ENCODE results near the gene ETS2. TPM values are rescaled to one million over a fixed set of nuclear protein-coding genes. Genes with fewer than 3 reads are reported as not detected.

Gene ETS2
- total RNA-seq, 2 donors from 2014 or later = 98.4 to 102 TPM

- no peak overlapping the region for H3K4me3 ChIP-seq (ENCODE audit: low read length)
- peaks cover 95% of the 10 kb centered on the region for H3K36me3 ChIP-seq (ENCODE audit: control insufficient read depth, insufficient read depth, low read length)
- H3K4me1 ChIP-seq (ENCODE audit: control insufficient read depth, insufficient read depth, low read length) = peaks cover 7% of the 10 kb centered on the region
- peaks cover 96% of the 10 kb centered on the region for H3K36me3 Mint-ChIP-seq (ENCODE audit: low read depth)
- H3K9ac ChIP-seq (ENCODE audit: extremely low read depth, low read length, poor library complexity, severe bottlenecking) = no peak overlapping the region
- no peak overlapping the region for H3K27ac Mint-ChIP-seq
- no peak overlapping the region for H3K4me3 Mint-ChIP-seq
- peaks cover 8% of the 10 kb centered on the region for H3K9me3 ChIP-seq (ENCODE audit: control insufficient read depth, low read length)
- H3K27ac ChIP-seq (ENCODE audit: low read depth, low read length) = no peak overlapping the region
- H3K9me3 Mint-ChIP-seq = no peaks in the 10 kb centered on the region
- H3K4me1 Mint-ChIP-seq = peaks cover 17% of the 10 kb centered on the region
- DNase-seq = no peak
- no peak for TF ChIP-seq CTCF (conservative IDR thresholded peaks at IDR 0.05)
- H3K27me3 Mint-ChIP-seq (ENCODE audit: insufficient read depth) = no peaks in the 10 kb centered on the region
- 93 to 98% methylated on average over 9 to 11 of the region's 11 CpGs for WGBS, 2 experiments (ENCODE audit: insufficient coverage in 1 of 2, insufficient read length in 1 of 2)
- H3K27me3 ChIP-seq (ENCODE audit: control insufficient read depth, insufficient read depth, low read length, poor library complexity, severe bottlenecking) = no peaks in the 10 kb centered on the region
Measured at GRCh38 chr21:38818325-38818723, 12.6 kb downstream of the ETS2 start.

- H3K4me1 ChIP-seq (ENCODE audit: control insufficient read depth, insufficient read depth, low read length) = peaks cover 7% of the 10 kb centered on the region
- H3K27ac ChIP-seq (ENCODE audit: low read depth, low read length) = no peak overlapping the region
- H3K27me3 ChIP-seq (ENCODE audit: control insufficient read depth, insufficient read depth, low read length, poor library complexity, severe bottlenecking) = no peaks in the 10 kb centered on the region
- Mint-ChIP-seq H3K36me3 (ENCODE audit: low read depth) (peaks cover 97% of the 10 kb centered on the region), H3K27me3 (ENCODE audit: insufficient read depth) (no peaks in the 10 kb centered on the region), H3K4me1 (peaks cover 11% of the 10 kb centered on the region), H3K9me3 (no peaks in the 10 kb centered on the region), H3K4me3 (no peak overlapping the region), H3K27ac (no peak overlapping the region)
- no peak for TF ChIP-seq CTCF (conservative IDR thresholded peaks at IDR 0.05)
- H3K9me3 ChIP-seq (ENCODE audit: control insufficient read depth, low read length) = peaks cover 8% of the 10 kb centered on the region
- H3K9ac ChIP-seq (ENCODE audit: extremely low read depth, low read length, poor library complexity, severe bottlenecking) = no peak overlapping the region
- 97 to 100% methylated on average over 8 to 13 of the region's 14 CpGs for WGBS, 2 experiments (ENCODE audit: insufficient coverage in 1 of 2, insufficient read length in 1 of 2)
- H3K4me3 ChIP-seq (ENCODE audit: low read length) = no peak overlapping the region
- peaks cover 95% of the 10 kb centered on the region for H3K36me3 ChIP-seq (ENCODE audit: control insufficient read depth, insufficient read depth, low read length)
- DNase-seq = peak; percentile 40
Measured at GRCh38 chr21:38819051-38819718, 13.5 kb downstream of the ETS2 start.

GRCh38 chr21:38819719-38820159 is 14.0 kb downstream of the ETS2 start:
- Mint-ChIP-seq H3K4me1 (peaks cover 6% of the 10 kb centered on the region), H3K4me3 (no peak overlapping the region), H3K27me3 (ENCODE audit: insufficient read depth) (no peaks in the 10 kb centered on the region), H3K27ac (peak overlapping the region; percentile 40), H3K9me3 (no peaks in the 10 kb centered on the region), H3K36me3 (ENCODE audit: low read depth) (peaks cover 95% of the 10 kb centered on the region)
- H3K27me3 ChIP-seq (ENCODE audit: control insufficient read depth, insufficient read depth, low read length, poor library complexity, severe bottlenecking) = no peaks in the 10 kb centered on the region
- WGBS, 2 experiments (ENCODE audit: insufficient coverage in 1 of 2, insufficient read length in 1 of 2) = 94% methylated on average over 8 of the region's 8 CpGs
- no peak overlapping the region for H3K27ac ChIP-seq (ENCODE audit: low read depth, low read length)
- H3K9me3 ChIP-seq (ENCODE audit: control insufficient read depth, low read length) = peaks cover 6% of the 10 kb centered on the region
- no peak for DNase-seq
- H3K36me3 ChIP-seq (ENCODE audit: control insufficient read depth, insufficient read depth, low read length) = peaks cover 95% of the 10 kb centered on the region
- H3K4me1 ChIP-seq (ENCODE audit: control insufficient read depth, insufficient read depth, low read length) = peaks cover 2% of the 10 kb centered on the region
- no peak for TF ChIP-seq CTCF (conservative IDR thresholded peaks at IDR 0.05)
- no peak overlapping the region for H3K4me3 ChIP-seq (ENCODE audit: low read length)
- H3K9ac ChIP-seq (ENCODE audit: extremely low read depth, low read length, poor library complexity, severe bottlenecking) = no peak overlapping the region

All from endodermal cell (in vitro differentiated cells).